DND-41 (cell line): Measurements from ENCODE around the gene SYNPO.

Experiments
- CTCF ChIP-seq: IDR thresholded peaks from 2 replicates; pipeline ENCODE4 v1.5.1; 2012; ENCODE audit warnings: borderline replicate concordance, low read length, moderate library complexity, mild to moderate bottlenecking; ENCODE audit not compliant: poor library complexity, severe bottlenecking; ENCODE audit errors: extremely low read depth
- EZH2 ChIP-seq: IDR thresholded peaks from 3 replicates; pipeline ENCODE4 v1.6.1; 2012; ENCODE audit warnings: borderline replicate concordance, low read depth, mild to moderate bottlenecking, moderate library complexity, low read length, inconsistent platforms; ENCODE audit not compliant: severe bottlenecking

- no peak for TF ChIP-seq CTCF
- TF ChIP-seq EZH2: no peak
These were observed 28.1 kb upstream of the SYNPO start for GRCh38 chr5:150612405-150612804.
